Measurements from ENCODE around the gene TRIM45.

- no peak for TF ChIP-seq CTCF (IDR thresholded peaks at IDR 0.05)
- TF ChIP-seq POLR2A (IDR thresholded peaks at IDR 0.05): no peak
These were observed 9.0 kb upstream of the TRIM45 start for GRCh38 chr1:117130526-117130925.

Measured in breast epithelium (tissue), 3 donors.